GM12878 (cell line): ENCODE data around the gene DEFB110. TPM values are rescaled to one million over a fixed set of nuclear protein-coding genes. Genes with fewer than 3 reads are reported as not detected.

Experiments used
- ATAC-seq: fragments of 200-7000 bp; cut with Tn5 transposase; 3 replicates; pipeline ENCODE4 v1.9.1; 2020; ENCODE audit warnings: mild to moderate bottlenecking, moderate library complexity
- BruUV-seq: library from RNA; stranded (reverse); fragments of 400-500 nt; replicated peaks from 2 replicates; lab custom pipeline; 2021; lab: Mats Ljungman, UMichigan
- CTCF ChIA-PET: fragments of 300-600 bp; sonication (Branson Sonifier 250); formaldehyde crosslinking; extraction: SDS; loops from one replicate; lab custom pipeline; 2021; ENCODE audit warnings: inconsistent platforms; lab: Yijun Ruan, JAX
- POLR2A ChIA-PET: fragments of 350-600 bp; formaldehyde crosslinking; extraction: SDS; loops from one replicate; lab custom pipeline; 2021; ENCODE audit warnings: inconsistent platforms; lab: Charles Lee
- RAD21 ChIA-PET: fragments of 300-600 bp; sonication (Branson Sonifier 250); formaldehyde crosslinking; loops from one replicate; lab custom pipeline; 2023; ENCODE audit warnings: antibody characterized with exemption; ENCODE audit not compliant: unreplicated experiment; lab: Charles Lee
- SMC1A ChIA-PET: fragments of 300-600 bp; sonication (Branson Sonifier 250); formaldehyde crosslinking; loops from one replicate; lab custom pipeline; 2023; ENCODE audit not compliant: unreplicated experiment, uncharacterized antibody; lab: Charles Lee
- DNase-seq: peaks from one replicate; pipeline ENCODE4 v3.0.0-alpha.2; 2011; ENCODE audit warnings: low read depth, low spot score
- FAIRE-seq: peaks from 3 replicates; lab custom pipeline; 2011; peaks lifted over from hg19 to GRCh38; lab: Jason Lieb, UNC
- H2AFZ ChIP-seq: 2 replicates; pipeline ENCODE4 v1.6.0; 2011; ENCODE audit warnings: low read depth, low read length, control low read depth; ENCODE audit not compliant: control insufficient read depth
- H3K27ac ChIP-seq: 2 replicates; pipeline ENCODE4 v1.5.1; 2011; ENCODE audit warnings: control low read depth; ENCODE audit not compliant: control insufficient read depth, insufficient read depth
- H3K27me3 ChIP-seq, 2 experiments: replicated peaks in 1 of 2; 2 replicates each; pipeline versions ENCODE4 v1.6.0 to v1.6.1; 2011; ENCODE audit warnings: low read length in 1 of 2; ENCODE audit not compliant: control insufficient read depth in 2 of 2, insufficient read depth in 2 of 2
- H3K36me3 ChIP-seq, 2 experiments: 2 replicates each; pipeline ENCODE4 v1.5.1; 2011; ENCODE audit warnings: low read length in 1 of 2; ENCODE audit not compliant: control insufficient read depth in 2 of 2, insufficient read depth in 2 of 2
- H3K4me1 ChIP-seq: 2 replicates; pipeline ENCODE4 v1.6.1; 2011; ENCODE audit warnings: mild to moderate bottlenecking, low read length, moderate library complexity, mixed read lengths; ENCODE audit not compliant: control insufficient read depth, insufficient read depth
- H3K4me2 ChIP-seq: 2 replicates; pipeline ENCODE4 v1.6.0; 2011; ENCODE audit warnings: control low read depth; ENCODE audit not compliant: control insufficient read depth, insufficient read depth
- H3K4me3 ChIP-seq: fragments of 200-600 bp; sonication (generic); 2 replicates; pipeline ENCODE4 v1.5.1; 2016
- H3K79me2 ChIP-seq: 2 replicates; pipeline ENCODE4 v1.6.0; 2011; ENCODE audit warnings: low read length; ENCODE audit not compliant: control insufficient read depth, insufficient read depth
- H3K9ac ChIP-seq: 2 replicates; pipeline ENCODE4 v1.8.0; 2011; ENCODE audit warnings: low read length, control low read depth, mixed read lengths; ENCODE audit not compliant: control insufficient read depth, insufficient read depth
- H3K9me3 ChIP-seq: replicated peaks from 3 replicates; pipeline ENCODE4 v1.5.1; 2011; ENCODE audit warnings: mild to moderate bottlenecking, low read length; ENCODE audit not compliant: control insufficient read depth, insufficient read depth
- H4K20me1 ChIP-seq: 2 replicates; pipeline ENCODE4 v1.6.0; 2011; ENCODE audit not compliant: control insufficient read depth, insufficient read depth
- BRCA1 ChIP-seq: IDR thresholded peaks from 2 replicates; pipeline ENCODE4 v1.6.1; 2011; ENCODE audit warnings: low read depth, low read length, improper control_type of control experiment
- CREB1 ChIP-seq: IDR thresholded peaks from 2 replicates; pipeline ENCODE4 v1.6.1; 2012; ENCODE audit warnings: low read depth, mild to moderate bottlenecking, inconsistent platforms
- CREM ChIP-seq: IDR thresholded peaks from 2 replicates; pipeline ENCODE4 v1.6.1; 2014; ENCODE audit warnings: antibody characterized with exemption, low read depth
- EED ChIP-seq: sonication (generic); IDR thresholded peaks from 2 replicates; pipeline ENCODE4 v1.6.1; 2016; ENCODE audit warnings: antibody characterized with exemption, low read depth
- GABPA ChIP-seq: IDR thresholded peaks from 2 replicates; pipeline ENCODE4 v1.6.1; 2014; ENCODE audit warnings: antibody characterized with exemption, low read depth, mild to moderate bottlenecking, inconsistent platforms
- JUNB ChIP-seq: IDR thresholded peaks from 2 replicates; pipeline ENCODE4 v1.6.1; 2016; ENCODE audit warnings: antibody characterized with exemption, mild to moderate bottlenecking
- NFIC ChIP-seq: IDR thresholded peaks from 2 replicates; pipeline ENCODE4 v1.6.1; 2012; ENCODE audit warnings: low read depth, mild to moderate bottlenecking, inconsistent platforms, low read length, moderate library complexity
- NR2C2 ChIP-seq: IDR thresholded peaks from 2 replicates; pipeline ENCODE4 v1.6.1; 2011; ENCODE audit warnings: borderline replicate concordance, low read depth; ENCODE audit not compliant: control insufficient read depth, insufficient read length
- NRF1 ChIP-seq: conservative IDR thresholded peaks from 2 replicates; pipeline ENCODE4 v1.6.1; 2011; ENCODE audit warnings: mild to moderate bottlenecking, low read depth, low read length, improper control_type of control experiment
- PAX5 ChIP-seq: IDR thresholded peaks from 2 replicates; pipeline ENCODE4 v1.6.1; 2011; ENCODE audit warnings: low read depth, low read length, borderline replicate concordance
- PBX3 ChIP-seq: IDR thresholded peaks from 2 replicates; pipeline ENCODE4 v1.6.1; 2011; ENCODE audit warnings: mild to moderate bottlenecking, low read depth, low read length, moderate library complexity; ENCODE audit not compliant: insufficient replicate concordance
- PML ChIP-seq: IDR thresholded peaks from 2 replicates; pipeline ENCODE4 v1.6.1; 2012; ENCODE audit warnings: low read length, inconsistent platforms
- POU2F2 ChIP-seq: IDR thresholded peaks from 3 replicates; pipeline ENCODE4 v1.6.1; 2011; ENCODE audit warnings: low read depth, mild to moderate bottlenecking, low read length, borderline replicate concordance
- RCOR1 ChIP-seq: conservative IDR thresholded peaks from 2 replicates; pipeline ENCODE4 v1.6.1; 2012; ENCODE audit warnings: low read depth, low read length, improper control_type of control experiment
- RELB ChIP-seq: fragments of 450-650 bp; IDR thresholded peaks from 2 replicates; pipeline ENCODE4 v1.6.1; 2017; ENCODE audit warnings: low read depth, mild to moderate bottlenecking, moderate library complexity
- RUNX3 ChIP-seq: IDR thresholded peaks from 2 replicates; pipeline ENCODE4 v1.6.1; 2012; ENCODE audit warnings: low read length, inconsistent platforms
- SIX5 ChIP-seq: IDR thresholded peaks from 2 replicates; pipeline ENCODE4 v1.6.1; 2011; ENCODE audit warnings: mild to moderate bottlenecking, low read depth, low read length, moderate library complexity; ENCODE audit not compliant: severe bottlenecking
- SPI1 ChIP-seq: IDR thresholded peaks from 2 replicates; pipeline ENCODE4 v1.6.1; 2011; ENCODE audit warnings: low read depth, mild to moderate bottlenecking, low read length, moderate library complexity, borderline replicate concordance; ENCODE audit not compliant: insufficient read depth
- SUPT20H ChIP-seq: IDR thresholded peaks from 2 replicates; pipeline ENCODE4 v1.6.1; 2011; ENCODE audit warnings: low read depth, mild to moderate bottlenecking, low read length, moderate library complexity, borderline replicate concordance; ENCODE audit not compliant: control insufficient read depth
- TBL1XR1 ChIP-seq: IDR thresholded peaks from 2 replicates; pipeline ENCODE4 v1.6.1; 2012; ENCODE audit warnings: low read depth, low read length, improper control_type of control experiment
- USF2 ChIP-seq: IDR thresholded peaks from 2 replicates; pipeline ENCODE4 v1.6.1; 2011; ENCODE audit warnings: low read depth, low read length, improper control_type of control experiment, borderline replicate concordance
- YBX1 ChIP-seq: fragments of 450-650 bp; IDR thresholded peaks from 2 replicates; pipeline ENCODE4 v1.6.1; 2016; ENCODE audit warnings: antibody characterized with exemption
- YY1 ChIP-seq: IDR thresholded peaks from 2 replicates; pipeline ENCODE4 v1.6.1; 2011; ENCODE audit warnings: low read depth, mild to moderate bottlenecking, low read length
- ZZZ3 ChIP-seq: IDR thresholded peaks from 2 replicates; pipeline ENCODE4 v1.6.1; 2011; ENCODE audit warnings: low read depth; ENCODE audit not compliant: control insufficient read depth, insufficient read length
- WGBS: methylation state at CpG from one replicate; pipeline ENCODE4 v1.1.6; 2016; ENCODE audit warnings: low lambda C conversion rate; ENCODE audit not compliant: insufficient replicate concordance, insufficient coverage; ENCODE audit errors: missing lambda C conversion rate; 5-methylcytosine and 5-hydroxymethylcytosine counted together
- in situ Hi-C: fragments of 300-500 bp; cut with MboI; formaldehyde crosslinking; loops from 9 replicates; pipeline ENCODE4 v1.14.3; 2018; ENCODE audit warnings: mixed read lengths
- intact Hi-C: fragments of 100-400 bp; cut with micrococcal nuclease; formaldehyde crosslinking; loops from one replicate; pipeline ENCODE4 v1.14.2; 2022; ENCODE audit not compliant: unreplicated experiment
- polyA plus RNA-seq, 11 experiments: library from polyadenylated mRNA; depleted of rRNA in 4 of 11; unstranded in 6 of 11; stranded (reverse) in 5 of 11; fragments of >200 nt; fragmentation: Nextera tagmentation in 4 of 11; fragmentation: Illumina TruSeq in 1 of 11; extraction: Ambion mirVana in 4 of 11; extraction: Trizol in 1 of 11; gene quantifications; 1 replicate in 1 of 11; 2 replicates in 10 of 11; pipeline versions ENCODE4 v1.2.1 to v1.2.3, GENCODE V29; 2011 to 2016; ENCODE audit warnings: inconsistent platforms in 2 of 11, missing spikeins in 2 of 11, low read depth in 1 of 11
- total RNA-seq, 4 experiments: library from RNA; depleted of rRNA in 3 of 4; stranded (reverse); fragments of >200 nt in 3 of 4; fragmentation: Illumina TruSeq in 1 of 4; extraction: Trizol in 1 of 4; gene quantifications; 2 replicates each; pipeline versions ENCODE4 v1.2.1 to v1.2.3, GENCODE V29; 2013 to 2021

Gene DEFB110
- total and polyA plus RNA-seq, 10 of the 15 experiments (the other 5 are each of a cell fraction or from before 2014, with no cell fraction given), result not detected

- BruUV-seq, result no TSS peak
- intact Hi-C loops (no loop called here), in situ Hi-C loops (no loop called here)
- SMC1A ChIA-PET, result no interaction called here
- FAIRE-seq, result no peak
- peak; percentile 56 for ATAC-seq
- CTCF ChIA-PET, result interaction anchor here (1.0 kb wide), 1 partner anchor 12 kb away, joined by 4 read pairs; no protein-coding TSS in a partner anchor
- Histone ChIP-seq H3K9me3 (no peaks in the 10 kb centered on the region), H3K27ac (no peak overlapping the region), H3K36me3 (no peaks in the 10 kb centered on the region), H3K79me2 (no peaks in the 10 kb centered on the region), H3K27me3 (no peaks in the 10 kb centered on the region), H3K4me3 (no peak overlapping the region), H2AFZ (no peak overlapping the region), H4K20me1 (no peaks in the 10 kb centered on the region), H3K4me1 (no peaks in the 10 kb centered on the region; the same call in none of the 2 replicates)
- DNase-seq, result peak; percentile 23
- RAD21 ChIA-PET, result no interaction called here
- WGBS, result 0% methylated on average over 1 of the region's 1 CpG
- POLR2A ChIA-PET, result no interaction called here
- TF ChIP-seq CREB1 (peak; percentile 74), NR2C2 (no peak), RCOR1 (no peak), NRF1 (no peak), NFIC (peak; percentile 23; the same call in 1 of the 2 replicates), CREM (0 out of 2 replicates have a peak, but pooled peaks have one; percentile 23), POU2F2 (no peak), RUNX3 (0 out of 2 replicates have a peak, but pooled peaks have one; percentile 18), PML (no peak), EED (no peak), YBX1 (no peak), SIX5 (no peak), YY1 (no peak), SUPT20H (no peak), BRCA1 (no peak), PAX5 (no peak), RELB (no peak), SPI1 (no peak), USF2 (no peak), GABPA (no peak), PBX3 (no peak), TBL1XR1 (no peak), ZZZ3 (no peak), JUNB (peak; percentile 66)
- TF ChIP-seq, all 136 proteins: peak for 5
- Histone ChIP-seq H3K4me2 (no peak overlapping the region), H3K9ac (no peak overlapping the region)
Observed at GRCh38 chr6:49980898-49981297, 40.9 kb downstream of the DEFB110 start.
